Cerebellar nuclear complex (tissue), 1 donor: ENCODE data around the gene TSHZ1.
A peak's percentile ranks its signal among the peaks of the same experiment; 100 is the strongest.

ENCODE experiments used
- DNase-seq, 2 experiments: peaks; one replicate each; lab custom pipeline; 2025; lab: John Stamatoyannopoulos, UW

TSHZ1 gene

GRCh38 chr18:75220551-75221355 is 10.2 kb downstream of the TSHZ1 start:
- DNase-seq, result peak in 1 of 2 experiments; percentile 73

DNA sequence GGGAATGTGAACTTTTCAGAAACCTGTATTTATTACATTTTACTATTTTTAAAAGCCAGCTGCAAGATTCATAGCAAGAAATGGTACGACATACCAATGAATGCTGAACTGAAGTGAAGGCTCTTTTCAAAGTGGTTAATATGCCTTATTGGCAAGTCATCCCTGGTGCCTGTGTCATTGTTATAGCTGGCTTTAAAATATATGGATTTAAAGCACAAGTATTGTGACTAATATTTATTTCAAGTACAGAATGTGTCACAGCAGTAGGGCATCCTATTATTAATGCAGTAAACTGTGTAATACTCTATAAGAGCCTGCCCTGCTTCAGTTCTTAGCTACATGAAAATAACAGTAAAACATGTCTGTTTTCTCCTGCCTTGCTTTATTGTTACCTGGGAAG is 10.8 kb downstream of the TSHZ1 start:
- no peak for DNase-seq

DNA sequence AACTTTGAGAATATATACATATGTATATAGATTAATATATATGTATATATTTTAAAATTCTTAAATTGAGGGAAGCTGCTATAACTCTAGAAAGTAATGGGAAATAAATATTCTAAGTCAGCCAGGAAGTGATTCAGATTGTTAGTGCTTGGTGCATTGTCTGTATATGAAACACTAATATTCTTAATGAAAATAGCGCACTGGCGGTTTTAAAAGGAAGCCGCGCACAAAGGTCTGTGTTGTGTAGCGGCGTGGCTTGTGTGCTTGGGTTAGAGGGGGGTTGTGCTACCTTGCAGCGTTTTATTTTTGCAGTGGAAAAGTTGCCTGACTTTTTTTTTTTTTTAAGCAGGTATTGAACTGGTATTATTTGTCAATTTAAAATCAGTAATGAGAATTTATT is 11.3 kb downstream of the TSHZ1 start:
- no peak for DNase-seq

DNA sequence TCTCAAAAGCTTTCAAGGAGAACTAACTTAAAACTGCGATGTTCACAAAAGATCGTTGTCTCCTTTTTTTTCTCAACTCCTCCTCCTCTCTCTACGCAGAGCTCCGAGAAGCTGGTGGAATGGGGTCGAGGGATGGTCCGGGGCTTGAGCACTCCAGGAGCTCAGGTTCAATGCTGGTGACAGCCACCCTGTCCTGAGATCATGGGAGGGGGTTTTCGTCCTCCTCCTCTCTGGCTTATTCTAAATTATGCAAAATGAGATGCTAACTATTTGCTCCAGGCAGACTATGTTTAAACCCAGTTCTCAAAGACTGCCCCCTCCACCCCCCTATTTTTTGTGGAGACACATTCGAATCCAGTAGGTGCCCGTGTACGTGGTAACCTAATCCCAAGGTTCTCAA is 11.8 kb downstream of the TSHZ1 start:
- DNase-seq, result no peak

DNA sequence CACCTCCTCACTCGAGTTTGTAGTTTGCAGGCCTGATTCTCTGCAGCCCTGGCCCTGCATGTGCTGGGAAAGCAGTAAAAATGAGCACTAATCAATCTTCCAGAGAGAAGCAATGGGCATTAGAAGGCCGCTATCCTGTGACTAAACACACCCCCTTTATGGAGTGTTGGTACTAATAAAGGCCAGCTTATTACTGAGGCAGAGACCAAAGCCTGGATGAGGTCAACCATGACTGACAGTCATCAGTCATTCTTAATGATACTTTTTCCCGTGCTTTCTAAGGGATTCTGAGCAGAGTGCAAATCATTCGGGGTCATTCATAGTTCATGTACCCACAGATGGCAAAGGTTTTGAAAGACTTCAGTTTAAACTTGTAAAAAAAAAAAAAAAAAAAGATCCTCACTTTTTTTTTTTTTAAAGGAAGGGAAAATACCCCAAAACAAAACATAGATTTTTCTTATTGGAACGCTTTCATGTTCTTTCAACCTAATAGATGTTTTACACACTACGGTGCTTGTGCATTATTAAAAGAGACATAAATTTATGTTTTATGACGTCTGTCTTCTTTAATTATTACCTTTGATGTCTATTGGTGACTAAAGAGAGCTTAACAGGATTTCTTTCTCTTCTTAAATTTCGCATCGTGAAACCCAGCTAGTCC is 13.2 kb downstream of the TSHZ1 start:
- no peak for DNase-seq

GRCh38 chr18:75226286-75226955 is 15.8 kb downstream of the TSHZ1 start:
- DNase-seq, result no peak

DNA sequence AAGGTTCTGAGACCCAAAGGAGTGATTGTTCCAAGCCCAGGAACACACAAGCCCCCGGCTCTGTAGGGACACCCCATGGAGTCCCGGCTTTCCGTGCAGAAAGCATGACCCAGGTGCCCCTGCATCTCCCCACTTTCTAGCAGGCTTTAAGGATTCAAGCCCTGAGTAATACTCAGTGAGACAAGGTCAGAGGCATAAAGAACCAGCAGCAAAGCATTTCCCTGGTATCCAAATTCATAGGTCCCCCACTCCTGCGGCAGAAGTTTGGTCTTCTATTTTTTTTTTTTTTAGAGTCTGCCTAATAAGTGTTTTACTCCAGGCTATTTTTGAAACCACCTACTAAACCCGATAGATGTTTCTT is 16.3 kb downstream of the TSHZ1 start:
- no peak for DNase-seq

GRCh38 chr18:75227535-75228296 is 17.1 kb downstream of the TSHZ1 start:
- no peak for DNase-seq

GRCh38 chr18:75228967-75229366 is 18.4 kb downstream of the TSHZ1 start:
- DNase-seq, result no peak

DNA sequence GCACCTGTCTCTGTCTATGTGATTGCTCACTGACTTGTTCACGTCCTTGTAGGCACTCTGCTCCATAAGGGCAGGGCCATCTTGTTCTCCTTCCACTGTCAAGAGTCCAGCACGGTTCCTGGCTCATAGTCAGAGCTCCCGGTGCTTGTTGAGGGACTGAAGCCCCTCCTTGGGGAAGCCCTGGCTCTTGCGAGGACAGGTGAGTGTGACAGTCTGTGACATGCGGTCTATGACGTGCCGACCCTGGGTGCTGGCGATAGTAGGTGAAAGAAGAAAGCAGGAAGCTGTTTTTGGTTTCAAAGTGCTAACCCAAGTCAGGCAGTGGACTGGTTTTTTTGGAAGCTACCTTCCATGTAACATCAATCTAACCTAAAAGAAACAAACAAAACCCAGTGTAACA is 18.8 kb downstream of the TSHZ1 start:
- no peak for DNase-seq

DNA sequence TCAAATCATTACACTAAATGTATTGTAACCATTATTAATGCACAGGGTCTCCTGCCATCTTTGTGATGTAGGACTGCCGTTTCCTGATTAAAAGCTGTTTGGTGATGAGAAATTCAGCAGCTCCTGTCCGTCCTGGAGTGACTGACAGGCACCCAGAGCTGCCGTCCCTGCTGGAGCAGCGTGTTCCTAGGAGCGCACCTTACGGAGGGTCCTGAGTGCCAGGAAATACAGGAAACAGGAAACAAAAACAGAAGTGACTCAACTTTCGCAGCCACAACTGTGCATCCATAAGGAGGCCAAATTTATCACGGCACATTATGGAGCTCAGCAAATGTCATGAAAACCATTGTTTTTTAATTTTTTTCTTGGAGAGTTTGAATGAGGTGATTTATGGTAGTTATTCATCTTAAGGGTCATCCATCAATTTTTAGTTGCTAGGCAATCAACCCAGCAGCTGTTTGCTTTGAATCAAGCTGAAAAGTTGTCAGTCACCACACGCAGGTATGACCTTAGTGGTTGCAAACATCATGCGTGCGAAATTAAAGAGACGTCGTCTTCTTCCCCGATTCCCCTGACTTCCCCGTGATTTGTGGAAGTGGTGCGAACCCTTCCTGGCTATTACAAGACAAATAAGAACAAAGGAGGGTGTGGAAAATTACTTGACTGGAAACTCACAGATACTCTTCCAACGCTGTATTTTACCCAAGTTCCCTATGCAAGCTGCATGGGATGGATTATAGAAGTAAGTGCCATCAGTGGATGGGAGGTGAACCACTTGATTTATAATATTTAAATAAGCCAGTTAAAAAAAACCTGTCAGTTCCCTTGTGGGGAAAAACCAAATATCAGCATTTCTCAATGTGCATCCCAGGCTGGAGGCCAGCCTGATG is 19.8 kb downstream of the TSHZ1 start:
- DNase-seq, result no peak

GRCh38 chr18:75231053-75231406 is 20.4 kb downstream of the TSHZ1 start:
- no peak for DNase-seq

- no peak for DNase-seq
Observed at GRCh38 chr18:75234901-75235300, 24.3 kb downstream of the TSHZ1 start.

- DNase-seq, result no peak
Observed at GRCh38 chr18:75235896-75236295, 25.3 kb downstream of the TSHZ1 start.

GRCh38 chr18:75238100-75238499 is 27.5 kb downstream of the TSHZ1 start:
- DNase-seq, result no peak

DNA sequence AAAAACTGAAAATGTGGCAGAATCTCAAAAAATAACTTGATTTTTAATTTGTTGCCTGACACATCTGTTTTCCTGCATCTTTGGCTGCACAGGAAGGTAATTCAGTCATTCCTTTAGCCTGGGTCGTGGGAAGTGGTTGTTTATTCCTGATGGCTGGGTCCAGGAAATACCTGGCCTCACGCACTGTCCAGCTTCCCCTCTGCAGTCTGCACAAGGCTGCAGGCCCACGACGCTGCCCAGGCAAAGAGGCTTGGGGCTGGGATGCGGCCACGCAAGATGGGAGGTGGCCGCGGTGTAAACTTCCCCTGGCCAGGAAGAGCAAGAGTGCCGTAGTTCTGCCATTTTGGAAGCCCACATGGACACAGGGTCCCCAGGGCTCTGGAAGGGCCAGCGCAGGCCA is 28.2 kb downstream of the TSHZ1 start:
- DNase-seq, result no peak

- DNase-seq, result no peak
Observed at GRCh38 chr18:75240433-75240832, 29.8 kb downstream of the TSHZ1 start.

GRCh38 chr18:75241705-75242104 is 31.1 kb downstream of the TSHZ1 start:
- no peak for DNase-seq

DNA sequence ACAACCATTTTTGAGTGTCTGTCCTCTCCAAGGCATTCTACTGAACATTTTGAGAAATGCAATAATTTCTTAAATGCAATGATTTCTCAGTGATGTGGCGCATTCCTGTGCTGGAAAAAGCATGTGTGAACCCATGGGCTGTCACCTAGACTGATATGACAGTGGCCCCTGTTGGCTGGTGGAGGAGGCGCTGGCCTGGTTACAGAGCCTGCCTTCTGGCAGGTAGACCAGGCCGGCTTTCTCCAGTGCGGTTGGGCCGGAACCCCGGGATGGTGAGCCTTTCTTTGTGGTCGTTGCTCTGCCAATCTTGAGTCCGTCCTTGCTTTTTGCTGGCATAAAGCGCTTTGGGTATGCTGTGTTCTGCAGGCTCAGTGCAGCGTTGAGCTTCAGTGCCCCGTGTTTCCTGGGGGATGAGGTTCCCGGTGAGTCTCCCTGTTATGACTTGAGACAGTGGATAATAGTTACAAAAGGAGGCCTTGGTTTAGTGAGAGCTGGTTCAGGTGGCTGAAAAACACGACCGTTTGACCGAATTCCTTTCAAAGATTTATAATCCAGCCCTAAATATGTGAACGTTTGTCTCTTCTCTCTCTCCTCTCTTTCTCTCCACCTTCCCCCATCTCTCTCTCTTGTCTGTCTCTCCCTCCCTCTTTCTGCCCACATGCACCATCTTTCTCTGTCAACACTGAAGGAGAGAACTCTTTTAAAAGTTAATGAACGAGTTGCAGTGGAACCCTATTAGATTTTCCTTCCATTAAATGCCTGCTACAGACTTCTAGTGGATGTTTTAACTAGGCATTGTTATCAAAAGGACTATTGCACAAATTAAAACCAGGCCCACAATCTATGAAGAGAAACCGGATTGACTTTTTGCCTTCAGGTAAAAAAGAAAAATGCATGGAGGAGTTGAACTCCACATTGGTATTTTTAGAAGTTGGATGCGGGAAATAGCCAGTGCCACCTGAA is 34.0 kb downstream of the TSHZ1 start:
- peak; percentile 21 to 70 for DNase-seq
